Fibroblast of lung (primary cell): Measurements from ENCODE around the gene CEP20. TPM values are rescaled to one million over a fixed set of nuclear protein-coding genes. Genes with fewer than 3 reads are reported as not detected.

Experiments used
- DNase-seq, 2 donors: peaks; one replicate each; pipeline versions ENCODE4 v3.0.0 to v3.0.0-alpha.2; 2010; ENCODE audit warnings: low read depth in 2 of 2
- H2AFZ ChIP-seq: 2 replicates; pipeline ENCODE4 v1.5.1; 2012; ENCODE audit warnings: low read length, control low read depth, inconsistent platforms
- H3K27ac ChIP-seq: 2 replicates; pipeline ENCODE4 v1.5.1; 2011; ENCODE audit warnings: low read length, control low read depth; ENCODE audit not compliant: insufficient read depth
- H3K27me3 ChIP-seq: 2 replicates; pipeline ENCODE4 v1.5.1; 2011; ENCODE audit warnings: mild to moderate bottlenecking, low read length; ENCODE audit not compliant: control insufficient read depth, insufficient read depth
- H3K36me3 ChIP-seq: 2 replicates; pipeline ENCODE4 v1.5.1; 2011; ENCODE audit warnings: low read length; ENCODE audit not compliant: control insufficient read depth, insufficient read depth
- H3K4me1 ChIP-seq: 2 replicates; pipeline ENCODE4 v1.5.1; 2011; ENCODE audit warnings: low read length; ENCODE audit not compliant: control insufficient read depth, insufficient read depth; ENCODE audit errors: extremely low read depth
- H3K4me2 ChIP-seq: 2 replicates; pipeline ENCODE4 v1.5.1; 2011; ENCODE audit warnings: low read length, control low read depth; ENCODE audit not compliant: insufficient read depth; ENCODE audit errors: extremely low read depth
- H3K4me3 ChIP-seq, 4 experiments: fragments of 200-600 bp in 1 of 4; sonication (generic) in 1 of 4; replicated peaks in 1 of 4; 2 replicates each; pipeline ENCODE4 v1.5.1; 2011 to 2016; ENCODE audit warnings: low read length in 4 of 4, low read depth in 3 of 4, mild to moderate bottlenecking in 3 of 4, control low read depth in 2 of 4, inconsistent platforms in 1 of 4, mixed read lengths in 1 of 4; ENCODE audit not compliant: insufficient read depth in 1 of 4; ENCODE audit errors: control extremely low read depth in 1 of 4
- H3K79me2 ChIP-seq: 2 replicates; pipeline ENCODE4 v1.5.1; 2012; ENCODE audit warnings: mild to moderate bottlenecking, low read length, inconsistent platforms; ENCODE audit not compliant: control insufficient read depth, insufficient read depth
- H3K9ac ChIP-seq: 2 replicates; pipeline ENCODE4 v1.5.1; 2011; ENCODE audit warnings: mild to moderate bottlenecking, low read length, control low read depth; ENCODE audit not compliant: insufficient read depth
- H3K9me3 ChIP-seq: 2 replicates; pipeline ENCODE4 v1.5.1; 2012; ENCODE audit warnings: low read depth, low read length; ENCODE audit not compliant: control insufficient read depth, insufficient read depth
- H4K20me1 ChIP-seq: 2 replicates; pipeline ENCODE4 v1.5.1; 2011; ENCODE audit warnings: low read length; ENCODE audit not compliant: control insufficient read depth, insufficient read depth; ENCODE audit errors: extremely low read depth
- CTCF ChIP-seq, 2 donors: IDR thresholded peaks in 1 of 2; conservative IDR thresholded peaks in 1 of 2; 1 replicate in 1 of 2; 2 replicates in 1 of 2; pipeline ENCODE4 v1.5.1; 2011 to 2012; ENCODE audit warnings: low read length in 2 of 2, control low read depth in 1 of 2, inconsistent platforms in 1 of 2, low read depth in 1 of 2, mild to moderate bottlenecking in 1 of 2
- EZH2 ChIP-seq: IDR thresholded peaks from 2 replicates; pipeline ENCODE4 v1.5.1; 2012; ENCODE audit warnings: low read length, control low read depth, mild to moderate bottlenecking; ENCODE audit errors: missing control alignments
- polyA plus RNA-seq, 2 donors: library from polyadenylated mRNA; depleted of rRNA in 1 of 2; stranded (reverse) in 1 of 2; unstranded in 1 of 2; fragments of >200 nt; gene quantifications; 2 replicates each; pipeline ENCODE4 v1.2.1, GENCODE V29; 2011 to 2012; ENCODE audit warnings: missing spikeins in 1 of 2
- total RNA-seq: library from RNA; depleted of rRNA; stranded (reverse); fragments of >200 nt; gene quantifications from 2 replicates; pipeline ENCODE4 v1.2.1, GENCODE V29; 2014

The CEP20 gene
- total and polyA plus RNA-seq, 2 donors (not counting 1 experiment from before 2014, with no cell fraction given): 42.9 to 60.9 TPM

- H3K36me3 ChIP-seq: peaks cover 5% of the 10 kb centered on the region
- TF ChIP-seq CTCF (conservative IDR thresholded peaks at IDR 0.05 in 1 of 2, IDR thresholded peaks at IDR 0.05 in 1 of 2; ENCODE audit: low read depth in 1 of 2, low read length in 2 of 2): no peak
- TF ChIP-seq EZH2: no peak
- no peak for DNase-seq
- H3K79me2 ChIP-seq: peaks cover 9% of the 10 kb centered on the region
- H4K20me1 ChIP-seq: no peaks in the 10 kb centered on the region
- no peak overlapping the region for H3K4me3 ChIP-seq
- no peak overlapping the region for H3K9ac ChIP-seq
- no peaks in the 10 kb centered on the region for H3K27me3 ChIP-seq
- H3K9me3 ChIP-seq: no peaks in the 10 kb centered on the region
- H3K4me1 ChIP-seq: peaks cover under 1% of the 10 kb centered on the region
- H3K4me2 ChIP-seq: no peak overlapping the region
- no peak overlapping the region for H3K27ac ChIP-seq
- no peak overlapping the region for H2AFZ ChIP-seq
Observed at GRCh38 chr16:15873737-15874136, 14.7 kb downstream of the CEP20 start.

GRCh38 chr16:15873301-15873700 is 15.1 kb downstream of the CEP20 start:
- Histone ChIP-seq H3K4me1 (no peaks in the 10 kb centered on the region), H3K4me2 (no peak overlapping the region), H3K79me2 (peaks cover 5% of the 10 kb centered on the region), H3K9ac (no peak overlapping the region), H3K9me3 (no peaks in the 10 kb centered on the region), H4K20me1 (no peaks in the 10 kb centered on the region), H3K36me3 (peaks cover 5% of the 10 kb centered on the region), H3K27me3 (no peaks in the 10 kb centered on the region), H3K4me3 (no peak overlapping the region), H2AFZ (no peak overlapping the region), H3K27ac (no peak overlapping the region)
- DNase-seq: no peak
- TF ChIP-seq CTCF (conservative IDR thresholded peaks at IDR 0.05 in 1 of 2, IDR thresholded peaks at IDR 0.05 in 1 of 2; ENCODE audit: low read depth in 1 of 2, low read length in 2 of 2) (no peak), EZH2 (no peak)

GRCh38 chr16:15870011-15870410 is 18.4 kb downstream of the CEP20 start:
- Histone ChIP-seq H3K36me3 (peaks cover 3% of the 10 kb centered on the region), H3K4me1 (peaks cover 5% of the 10 kb centered on the region), H3K27ac (no peak overlapping the region), H3K79me2 (peaks cover 2% of the 10 kb centered on the region), H4K20me1 (no peaks in the 10 kb centered on the region), H2AFZ (no peak overlapping the region), H3K27me3 (no peaks in the 10 kb centered on the region), H3K9ac (no peak overlapping the region), H3K4me3 (no peak overlapping the region), H3K4me2 (no peak overlapping the region), H3K9me3 (no peaks in the 10 kb centered on the region)
- DNase-seq: no peak
- TF ChIP-seq EZH2: no peak
- no peak for TF ChIP-seq CTCF (conservative IDR thresholded peaks at IDR 0.05 in 1 of 2, IDR thresholded peaks at IDR 0.05 in 1 of 2; ENCODE audit: low read depth in 1 of 2, low read length in 2 of 2)
